Fibroblast of mammary gland (primary cell): ENCODE data around the gene RRM2.

Experiments
- DNase-seq: peaks from one replicate; pipeline ENCODE4 v3.0.0-alpha.2; 2010; ENCODE audit warnings: low read depth
- H3K4me3 ChIP-seq: 2 replicates; pipeline ENCODE4 v1.5.1; 2011; ENCODE audit warnings: low read depth, mild to moderate bottlenecking, low read length, moderate library complexity; ENCODE audit not compliant: control insufficient read depth
- CTCF ChIP-seq: conservative IDR thresholded peaks from 2 replicates; pipeline ENCODE4 v1.5.1; 2011; ENCODE audit warnings: low read depth, low read length, inconsistent platforms; ENCODE audit not compliant: control insufficient read depth, insufficient read depth

The RRM2 gene

DNA sequence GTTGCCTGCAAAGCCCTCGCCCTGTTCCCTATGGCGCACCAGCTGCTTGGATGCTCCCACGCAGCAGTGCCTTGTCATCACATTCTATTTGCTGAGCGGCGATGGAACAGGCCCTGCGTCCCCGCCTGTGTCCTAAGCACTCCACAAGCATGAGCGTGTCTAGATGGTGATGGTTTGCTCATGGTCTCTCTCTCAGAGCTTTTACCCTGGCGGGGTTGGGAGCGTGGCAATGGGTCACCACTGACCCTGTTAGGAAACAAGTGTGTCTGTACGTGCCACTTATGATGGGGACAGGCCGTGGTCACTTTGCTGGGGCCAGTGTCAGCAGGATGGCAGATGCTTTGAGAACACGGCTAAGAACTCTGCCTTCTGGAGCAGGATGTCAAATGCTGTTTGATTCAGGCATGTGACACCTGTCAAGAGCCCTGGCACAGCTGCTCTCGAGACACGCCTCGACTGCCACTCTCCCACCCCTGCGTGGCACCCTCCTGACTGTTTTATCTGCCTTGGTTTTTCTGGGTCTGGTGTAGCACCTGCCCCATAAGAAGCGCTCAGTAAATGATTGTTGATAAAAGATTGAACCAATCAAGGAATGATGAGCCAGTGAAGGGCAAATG, 44.2 kb downstream of the RRM2 start:
- H3K4me3 ChIP-seq: no peak overlapping the region
- DNase-seq: no peak
- no peak for TF ChIP-seq CTCF

GRCh38 chr2:10167316-10167715, 44.8 kb downstream of the RRM2 start:
- no peak overlapping the region for H3K4me3 ChIP-seq

DNA sequence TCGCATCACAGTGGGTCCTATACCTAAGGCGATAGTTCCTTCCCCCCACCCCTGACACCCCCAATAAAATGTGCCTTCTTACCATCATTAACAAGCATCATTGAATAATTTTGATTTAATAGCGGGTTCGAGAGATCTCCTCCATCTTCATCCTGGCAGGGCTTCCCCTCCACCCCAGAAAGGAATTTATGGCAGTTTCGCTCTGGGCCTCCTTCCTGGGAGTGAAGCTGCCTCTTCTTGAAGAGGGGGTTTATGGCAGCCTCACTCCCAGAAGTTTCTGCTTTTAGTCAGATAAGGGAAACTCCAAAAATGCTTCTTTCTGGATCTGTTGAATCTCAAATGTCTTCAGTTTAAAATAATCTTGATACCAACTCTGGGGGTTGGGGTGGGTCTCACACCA, 45.7 kb downstream of the RRM2 start:
- H3K4me3 ChIP-seq: no peak overlapping the region
- no peak for TF ChIP-seq CTCF
- DNase-seq: no peak

More at GRCh38 chr2:10167316-10167715, 44.8 kb downstream of the RRM2 start:
- no peak for TF ChIP-seq CTCF
- no peak for DNase-seq

DNA sequence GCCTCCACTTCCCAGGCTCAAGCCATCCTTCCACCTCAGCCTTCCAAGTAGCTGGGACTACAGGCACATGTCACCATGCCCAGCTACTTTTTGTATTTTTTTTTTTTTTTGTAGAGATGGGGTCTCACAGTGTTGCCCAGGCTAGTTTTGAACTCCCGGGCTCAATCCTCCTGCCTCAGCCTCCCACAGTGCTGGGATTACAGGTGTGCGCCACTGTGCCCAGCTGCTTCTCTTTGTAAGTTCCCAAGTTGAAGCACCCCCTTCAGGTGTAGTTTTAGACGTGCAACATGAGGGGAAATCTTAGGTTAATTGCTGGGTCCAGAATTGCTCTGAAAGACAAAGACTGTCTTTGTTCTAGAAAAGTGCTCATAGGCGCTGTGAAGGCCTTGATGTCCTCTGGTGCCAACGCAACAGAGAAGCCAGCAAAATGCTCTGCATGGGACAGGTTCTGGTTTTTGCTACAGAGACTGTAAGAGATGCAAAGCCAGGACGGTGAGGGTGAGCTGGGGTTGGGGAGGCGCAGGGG, 46.6 kb downstream of the RRM2 start:
- no peak for DNase-seq
- H3K4me3 ChIP-seq: no peak overlapping the region
- TF ChIP-seq CTCF: no peak

DNA sequence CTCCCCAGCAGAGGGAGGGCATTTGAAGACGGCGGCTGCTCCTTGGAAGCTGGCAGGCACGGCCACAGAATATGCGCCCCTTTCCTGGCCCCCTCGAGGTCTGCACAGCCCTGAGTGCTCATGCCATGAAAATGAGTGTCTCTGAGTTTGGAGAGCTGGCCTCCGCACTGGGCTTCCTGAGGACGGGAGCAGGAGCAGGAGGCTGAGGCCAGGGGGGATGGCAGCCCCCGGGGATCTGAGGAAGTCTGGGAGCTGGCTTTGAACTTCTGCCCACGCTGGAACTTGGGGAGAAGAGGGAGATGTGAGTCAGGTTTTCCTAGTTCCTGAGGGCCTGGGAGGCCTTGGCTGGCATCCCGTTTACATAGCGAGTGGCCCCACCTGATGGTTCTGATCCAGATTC, 47.0 kb downstream of the RRM2 start:
- H3K4me3 ChIP-seq: no peak overlapping the region
- TF ChIP-seq CTCF: no peak
- peak; percentile 35 for DNase-seq

GRCh38 chr2:10170256-10170655, 47.7 kb downstream of the RRM2 start:
- TF ChIP-seq CTCF: no peak
- H3K4me3 ChIP-seq: no peak overlapping the region
- DNase-seq: peak; percentile 50

DNA sequence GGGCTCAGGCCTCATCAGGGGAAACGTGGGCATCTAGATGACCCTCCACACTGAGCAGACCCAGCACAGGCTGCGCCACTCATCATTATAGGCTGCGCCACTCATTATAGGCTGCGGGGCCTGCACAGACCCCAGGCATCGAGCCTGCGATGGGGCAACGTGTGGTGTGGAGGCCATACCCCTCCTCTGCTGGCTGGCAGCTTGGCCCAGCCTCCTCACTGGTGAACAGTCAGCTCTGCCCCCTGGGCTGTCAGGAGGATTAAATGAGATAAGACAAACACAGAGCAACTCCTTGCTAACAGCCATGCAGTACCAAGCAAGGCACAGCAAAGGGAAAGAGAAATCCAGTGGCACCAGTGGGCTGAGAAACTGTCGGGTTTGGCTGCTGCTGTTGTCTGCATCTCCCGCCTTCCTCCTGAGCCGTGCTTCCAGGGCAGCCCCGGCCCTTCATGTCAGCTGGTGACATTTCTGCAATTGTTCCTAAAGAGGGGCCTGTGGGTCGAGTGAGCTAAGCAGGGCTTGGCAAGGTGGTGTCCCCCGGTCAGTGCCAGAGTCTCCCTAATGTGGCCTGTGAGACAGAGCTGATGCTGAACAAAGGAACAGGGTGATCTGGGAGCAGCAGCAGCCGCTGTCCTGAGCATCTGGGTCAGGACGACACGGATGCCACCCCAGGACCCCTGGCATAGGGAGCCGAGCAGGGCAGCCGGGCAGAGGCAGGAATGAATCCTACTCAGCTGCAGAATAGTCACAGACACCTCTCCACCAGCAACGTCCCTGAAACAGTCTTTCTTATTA, 48.7 kb downstream of the RRM2 start:
- no peak overlapping the region for H3K4me3 ChIP-seq
- no peak for TF ChIP-seq CTCF
- no peak for DNase-seq
